ENCODE measurements around the gene LUZP2. TPM values are rescaled to one million over a fixed set of nuclear protein-coding genes. Genes with fewer than 3 reads are reported as not detected.

Gene LUZP2
- polyA plus RNA-seq, 1 of the 3 experiments (the other 2 are of a cell fraction) = 0.03 TPM

GRCh38 chr11:24949406-24949805 is 452.6 kb downstream of the LUZP2 start:
- no peak for DNase-seq
- no peaks in the 10 kb centered on the region for H4K20me1 ChIP-seq (ENCODE audit: insufficient read depth)
- CTCF ChIA-PET = no interaction called here
- POLR2A ChIA-PET = no interaction called here
- no peak overlapping the region for H2AFZ ChIP-seq (ENCODE audit: low read depth)
- H3K79me2 ChIP-seq (ENCODE audit: insufficient read depth) = no peaks in the 10 kb centered on the region
- H3K9me3 ChIP-seq = no peaks in the 10 kb centered on the region
- H3F3A ChIP-seq (replicated peaks; ENCODE audit: insufficient read depth) = no peaks in the 10 kb centered on the region
- no peaks in the 10 kb centered on the region for H3K4me1 ChIP-seq (ENCODE audit: control insufficient read depth in 1 of 2, insufficient read depth in 2 of 2, low read depth in 1 of 2, low read length in 1 of 2)
- H3K9me2 ChIP-seq = no peaks in the 10 kb centered on the region
- TF ChIP-seq NFIC (IDR thresholded peaks at IDR 0.05; ENCODE audit: borderline replicate concordance) (no peak), SMC3 (IDR thresholded peaks at IDR 0.05; ENCODE audit: low read depth, low read length) (no peak), TAF1 (IDR thresholded peaks at IDR 0.05; ENCODE audit: borderline replicate concordance, low read depth, low read length) (no peak), FOSL2 (IDR thresholded peaks at IDR 0.05; ENCODE audit: borderline replicate concordance, low read depth) (no peak), TCF12 (IDR thresholded peaks at IDR 0.05) (no peak), USF2 (IDR thresholded peaks at IDR 0.05; ENCODE audit: borderline replicate concordance, low read depth, low read length) (no peak), YY1 (IDR thresholded peaks at IDR 0.05; ENCODE audit: low read depth) (no peak), FOXM1 (IDR thresholded peaks at IDR 0.05; ENCODE audit: low read depth) (no peak), GABPA (IDR thresholded peaks at IDR 0.05; ENCODE audit: low read depth) (no peak)
- H3K4me3 ChIP-seq (ENCODE audit: low read depth in 2 of 2, low read length in 1 of 2) = no peak overlapping the region
- no peak overlapping the region for H3K4me2 ChIP-seq
- no peak overlapping the region for H3K9ac ChIP-seq
- no peak overlapping the region for H3K27ac ChIP-seq (ENCODE audit: low read depth in 2 of 2, low read length in 1 of 2)
- no peaks in the 10 kb centered on the region for H3K36me3 ChIP-seq (replicated peaks in 1 of 2; ENCODE audit: control insufficient read depth in 1 of 2, insufficient read depth in 2 of 2, low read length in 1 of 2)
- 54% methylated on average over 5 of the region's 5 CpGs for WGBS (ENCODE audit: low lambda C conversion rate)
- no peaks in the 10 kb centered on the region for H3K27me3 ChIP-seq (ENCODE audit: insufficient read depth)

GRCh38 chr11:24963852-24964251 is 467.0 kb downstream of the LUZP2 start:
- no peaks in the 10 kb centered on the region for H3K36me3 ChIP-seq (replicated peaks in 1 of 2; ENCODE audit: control insufficient read depth in 1 of 2, insufficient read depth in 2 of 2, low read length in 1 of 2)
- no peaks in the 10 kb centered on the region for H3K79me2 ChIP-seq (ENCODE audit: insufficient read depth)
- no peak overlapping the region for H3K27ac ChIP-seq (ENCODE audit: low read depth in 2 of 2, low read length in 1 of 2)
- no peak for DNase-seq
- H3K4me3 ChIP-seq (ENCODE audit: low read depth in 2 of 2, low read length in 1 of 2) = no peak overlapping the region
- no peaks in the 10 kb centered on the region for H4K20me1 ChIP-seq (ENCODE audit: insufficient read depth)
- WGBS (ENCODE audit: low lambda C conversion rate) = 75% methylated on average over 1 of the region's 2 CpGs
- no peak overlapping the region for H3K9ac ChIP-seq
- TF ChIP-seq MAX (IDR thresholded peaks at IDR 0.05; ENCODE audit: low read depth) = no peak
- no peak for TF ChIP-seq TAF1 (IDR thresholded peaks at IDR 0.05; ENCODE audit: borderline replicate concordance, low read depth, low read length)
- TF ChIP-seq REST (IDR thresholded peaks at IDR 0.05; ENCODE audit: low read depth, low read length) = no peak
- no peak for TF ChIP-seq RCOR1 (IDR thresholded peaks at IDR 0.05; ENCODE audit: low read length)
- no peak for TF ChIP-seq GABPA (IDR thresholded peaks at IDR 0.05; ENCODE audit: low read depth)
- no peak for TF ChIP-seq MEF2A (IDR thresholded peaks at IDR 0.05; ENCODE audit: borderline replicate concordance, low read depth)
- no peak for TF ChIP-seq TCF12 (IDR thresholded peaks at IDR 0.05)
- TF ChIP-seq FOSL2 (IDR thresholded peaks at IDR 0.05; ENCODE audit: borderline replicate concordance, low read depth) = no peak
- TF ChIP-seq EP300 (IDR thresholded peaks at IDR 0.05; ENCODE audit: borderline replicate concordance in 1 of 2, low read depth in 1 of 2, low read length in 1 of 2) = no peak
- no peak for TF ChIP-seq POLR2AphosphoS5 (IDR thresholded peaks at IDR 0.05; ENCODE audit: low read depth, low read length)
- TF ChIP-seq GATA2 (CRISPR knock-in tag; IDR thresholded peaks at IDR 0.05) = no peak
- no peak for TF ChIP-seq RFX5 (IDR thresholded peaks at IDR 0.05; ENCODE audit: low read length)
- TF ChIP-seq NFIC (IDR thresholded peaks at IDR 0.05; ENCODE audit: borderline replicate concordance) = no peak
- no peak for TF ChIP-seq EZH2phosphoT487 (IDR thresholded peaks at IDR 0.05; ENCODE audit: borderline replicate concordance, low read depth)
- no peak for TF ChIP-seq RXRA (IDR thresholded peaks at IDR 0.05; ENCODE audit: borderline replicate concordance, low read depth)
- no peak for TF ChIP-seq NRF1 (IDR thresholded peaks at IDR 0.05; ENCODE audit: low read depth, low read length)
- TF ChIP-seq TEAD4 (IDR thresholded peaks at IDR 0.05; ENCODE audit: borderline replicate concordance, insufficient read depth) = no peak
- POLR2A ChIA-PET = no interaction called here
- H3K27me3 ChIP-seq (ENCODE audit: insufficient read depth) = no peaks in the 10 kb centered on the region
- H2AFZ ChIP-seq (ENCODE audit: low read depth) = no peak overlapping the region
- H3K4me2 ChIP-seq = no peak overlapping the region
- H3K9me3 ChIP-seq = no peaks in the 10 kb centered on the region
- CTCF ChIA-PET = no interaction called here
- H3K9me2 ChIP-seq = no peaks in the 10 kb centered on the region
- H3F3A ChIP-seq (replicated peaks; ENCODE audit: insufficient read depth) = no peaks in the 10 kb centered on the region
- H3K4me1 ChIP-seq (ENCODE audit: control insufficient read depth in 1 of 2, insufficient read depth in 2 of 2, low read depth in 1 of 2, low read length in 1 of 2) = no peaks in the 10 kb centered on the region; a peak in 1 of 4 replicates

Data from SK-N-SH (cell line).